ENCODE results near the gene LCN1. TPM values are rescaled to one million over a fixed set of nuclear protein-coding genes. Genes with fewer than 3 reads are reported as not detected.

Gene LCN1
- total RNA-seq, 1 donor from 2014 or later, result not detected

DNA sequence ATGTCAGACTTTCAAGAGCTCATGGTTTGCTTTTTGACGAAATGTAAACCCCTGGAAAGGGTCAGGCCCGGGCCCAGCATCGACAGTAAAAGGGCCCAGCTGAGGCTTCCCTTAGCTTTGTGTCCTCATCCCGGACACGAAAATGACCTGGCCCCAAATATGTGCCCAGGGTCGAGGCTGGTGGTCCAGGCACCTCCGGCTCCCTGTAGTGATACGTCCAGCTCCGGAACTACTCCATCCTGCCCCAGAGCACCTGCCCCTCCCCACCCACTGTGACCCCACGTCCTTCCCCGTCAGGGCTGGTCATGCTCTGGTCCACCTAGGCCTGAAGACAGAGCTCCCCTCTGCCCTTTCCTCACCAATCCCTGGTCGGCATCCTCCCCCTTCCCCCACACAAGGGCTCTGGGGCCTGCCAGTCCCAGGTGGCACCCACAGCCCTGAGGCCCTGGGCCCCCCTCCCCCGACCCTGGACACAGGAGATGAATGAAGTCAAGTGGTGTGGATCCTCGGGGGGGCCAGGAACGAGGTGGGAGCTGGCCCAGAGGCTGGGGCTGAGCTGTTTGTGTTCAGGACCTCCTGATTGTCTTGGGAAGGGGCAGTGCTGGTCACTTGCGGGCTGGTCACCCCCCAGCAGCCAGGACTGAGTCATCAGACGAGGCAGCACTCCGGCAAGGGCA, 30.9 kb downstream of the LCN1 start:
- Mint-ChIP-seq H3K27ac (ENCODE audit: unreplicated experiment) (no peak overlapping the region), H3K36me3 (ENCODE audit: unreplicated experiment) (peaks cover 4% of the 10 kb centered on the region), H3K27me3 (ENCODE audit: unreplicated experiment) (peaks cover 6% of the 10 kb centered on the region), H3K4me3 (ENCODE audit: unreplicated experiment) (no peak overlapping the region), H3K9me3 (ENCODE audit: unreplicated experiment) (peaks cover 4% of the 10 kb centered on the region), H3K4me1 (ENCODE audit: low read depth, unreplicated experiment) (no peaks in the 10 kb centered on the region)
- TF ChIP-seq, protein P1, sequence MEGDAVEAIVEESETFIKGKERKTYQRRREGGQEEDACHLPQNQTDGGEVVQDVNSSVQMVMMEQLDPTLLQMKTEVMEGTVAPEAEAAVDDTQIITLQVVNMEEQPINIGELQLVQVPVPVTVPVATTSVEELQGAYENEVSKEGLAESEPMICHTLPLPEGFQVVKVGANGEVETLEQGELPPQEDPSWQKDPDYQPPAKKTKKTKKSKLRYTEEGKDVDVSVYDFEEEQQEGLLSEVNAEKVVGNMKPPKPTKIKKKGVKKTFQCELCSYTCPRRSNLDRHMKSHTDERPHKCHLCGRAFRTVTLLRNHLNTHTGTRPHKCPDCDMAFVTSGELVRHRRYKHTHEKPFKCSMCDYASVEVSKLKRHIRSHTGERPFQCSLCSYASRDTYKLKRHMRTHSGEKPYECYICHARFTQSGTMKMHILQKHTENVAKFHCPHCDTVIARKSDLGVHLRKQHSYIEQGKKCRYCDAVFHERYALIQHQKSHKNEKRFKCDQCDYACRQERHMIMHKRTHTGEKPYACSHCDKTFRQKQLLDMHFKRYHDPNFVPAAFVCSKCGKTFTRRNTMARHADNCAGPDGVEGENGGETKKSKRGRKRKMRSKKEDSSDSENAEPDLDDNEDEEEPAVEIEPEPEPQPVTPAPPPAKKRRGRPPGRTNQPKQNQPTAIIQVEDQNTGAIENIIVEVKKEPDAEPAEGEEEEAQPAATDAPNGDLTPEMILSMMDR (IDR thresholded peaks at IDR 0.05; ENCODE audit: partially characterized antibody, unreplicated experiment), result no peak
- no peak for DNase-seq

DNA sequence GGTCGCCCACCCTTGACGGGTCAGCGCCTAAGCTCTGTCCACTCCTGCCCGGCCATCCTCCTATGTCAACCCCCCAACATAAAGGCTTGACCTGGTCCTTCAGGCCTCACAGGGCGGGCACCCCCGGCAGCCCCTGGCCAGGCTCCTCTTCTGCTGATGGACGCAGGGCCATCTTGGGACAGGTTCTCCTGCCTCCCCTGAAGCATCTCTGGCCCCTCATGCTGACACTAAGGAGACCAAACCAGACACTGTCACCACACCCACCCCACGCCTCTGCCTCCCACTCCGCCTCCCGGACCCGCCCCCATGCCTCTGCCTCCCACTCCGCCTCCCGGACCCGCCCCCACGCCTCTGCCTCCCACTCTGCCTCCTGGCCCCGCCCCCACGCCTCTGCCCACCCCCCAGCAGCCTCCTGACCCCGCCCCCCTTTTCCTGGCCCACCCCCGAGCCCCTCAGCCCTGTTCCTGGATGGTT, 31.5 kb downstream of the LCN1 start:
- Mint-ChIP-seq H3K27ac (ENCODE audit: unreplicated experiment) (no peak overlapping the region), H3K27me3 (ENCODE audit: unreplicated experiment) (peaks cover 6% of the 10 kb centered on the region), H3K4me1 (ENCODE audit: low read depth, unreplicated experiment) (no peaks in the 10 kb centered on the region), H3K36me3 (ENCODE audit: unreplicated experiment) (peaks cover 4% of the 10 kb centered on the region), H3K9me3 (ENCODE audit: unreplicated experiment) (peaks cover 4% of the 10 kb centered on the region), H3K4me3 (ENCODE audit: unreplicated experiment) (no peak overlapping the region)
- no peak for DNase-seq
- TF ChIP-seq, protein P1 (IDR thresholded peaks at IDR 0.05; ENCODE audit: partially characterized antibody, unreplicated experiment), result no peak

DNA sequence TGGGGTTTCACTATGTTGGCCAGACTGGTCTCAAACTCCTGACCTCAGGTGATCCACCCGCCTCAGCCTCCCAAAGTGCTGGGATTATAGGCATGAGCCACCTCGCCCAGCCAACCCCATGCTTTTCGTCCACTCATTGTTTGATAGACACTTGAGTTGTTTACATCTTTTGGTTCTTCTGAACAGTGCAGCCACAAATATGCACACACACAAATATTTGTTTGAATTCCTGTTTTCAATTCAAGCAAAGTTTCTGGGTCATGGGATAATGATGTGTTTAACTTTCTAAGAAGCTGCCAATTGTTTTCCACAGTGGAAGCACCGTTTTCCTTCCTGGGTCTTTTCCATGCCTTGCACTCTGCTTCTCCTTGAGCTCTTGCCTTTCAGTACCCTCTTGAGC, 33.5 kb downstream of the LCN1 start:
- no peak overlapping the region for H3K4me3 Mint-ChIP-seq (ENCODE audit: unreplicated experiment)
- TF ChIP-seq, protein P1 (IDR thresholded peaks at IDR 0.05; ENCODE audit: partially characterized antibody, unreplicated experiment), result no peak
- peaks cover 13% of the 10 kb centered on the region for H3K27me3 Mint-ChIP-seq (ENCODE audit: unreplicated experiment)
- H3K9me3 Mint-ChIP-seq (ENCODE audit: unreplicated experiment), result peaks cover 4% of the 10 kb centered on the region
- no peaks in the 10 kb centered on the region for H3K4me1 Mint-ChIP-seq (ENCODE audit: low read depth, unreplicated experiment)
- DNase-seq, result no peak
- peaks cover 4% of the 10 kb centered on the region for H3K36me3 Mint-ChIP-seq (ENCODE audit: unreplicated experiment)
- H3K27ac Mint-ChIP-seq (ENCODE audit: unreplicated experiment), result no peak overlapping the region

- H3K4me1 Mint-ChIP-seq (ENCODE audit: low read depth, unreplicated experiment), result no peaks in the 10 kb centered on the region
- H3K27ac Mint-ChIP-seq (ENCODE audit: unreplicated experiment), result no peak overlapping the region
- peaks cover 4% of the 10 kb centered on the region for H3K36me3 Mint-ChIP-seq (ENCODE audit: unreplicated experiment)
- H3K4me3 Mint-ChIP-seq (ENCODE audit: unreplicated experiment), result no peak overlapping the region
- DNase-seq, result no peak
- peaks cover 13% of the 10 kb centered on the region for H3K27me3 Mint-ChIP-seq (ENCODE audit: unreplicated experiment)
- peaks cover 4% of the 10 kb centered on the region for H3K9me3 Mint-ChIP-seq (ENCODE audit: unreplicated experiment)
- TF ChIP-seq, protein P1 (IDR thresholded peaks at IDR 0.05; ENCODE audit: partially characterized antibody, unreplicated experiment), result no peak
Measured at GRCh38 chr9:135555203-135555602, 34.0 kb downstream of the LCN1 start.

DNA sequence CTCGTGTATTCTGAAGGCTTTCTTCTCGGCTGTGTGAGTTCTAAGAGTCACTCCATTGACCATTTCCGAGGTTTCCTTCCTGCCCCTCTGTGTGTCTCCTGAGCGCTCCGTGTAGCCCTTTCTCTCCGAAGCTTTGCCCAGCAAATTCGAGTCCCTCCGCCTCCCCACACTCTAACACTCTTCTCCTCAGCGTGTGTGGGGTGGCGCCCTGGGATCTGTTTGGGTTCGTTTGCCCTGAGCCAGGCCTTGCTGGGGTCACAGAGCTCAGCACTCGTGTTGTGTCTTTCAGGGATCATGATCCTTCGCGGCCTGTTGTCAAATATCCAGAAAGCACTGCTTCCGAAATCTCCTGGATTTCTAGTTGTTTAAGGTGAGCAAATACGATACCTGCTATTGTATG, 34.7 kb downstream of the LCN1 start:
- H3K27me3 Mint-ChIP-seq (ENCODE audit: unreplicated experiment), result peaks cover 11% of the 10 kb centered on the region
- H3K9me3 Mint-ChIP-seq (ENCODE audit: unreplicated experiment), result peaks cover 2% of the 10 kb centered on the region
- no peaks in the 10 kb centered on the region for H3K4me1 Mint-ChIP-seq (ENCODE audit: low read depth, unreplicated experiment)
- no peak for DNase-seq
- TF ChIP-seq, protein P1 (IDR thresholded peaks at IDR 0.05; ENCODE audit: partially characterized antibody, unreplicated experiment), result no peak
- H3K36me3 Mint-ChIP-seq (ENCODE audit: unreplicated experiment), result peaks cover under 1% of the 10 kb centered on the region
- no peak overlapping the region for H3K4me3 Mint-ChIP-seq (ENCODE audit: unreplicated experiment)
- no peak overlapping the region for H3K27ac Mint-ChIP-seq (ENCODE audit: unreplicated experiment)
